ENCODE measurements around the gene LMOD3. TPM values are rescaled to one million over a fixed set of nuclear protein-coding genes. Genes with fewer than 3 reads are reported as not detected.
A peak's percentile ranks its signal among the peaks of the same experiment; 100 is the strongest.

LMOD3 gene
- total RNA-seq, 1 experiment from 2014 or later = not detected

DNA sequence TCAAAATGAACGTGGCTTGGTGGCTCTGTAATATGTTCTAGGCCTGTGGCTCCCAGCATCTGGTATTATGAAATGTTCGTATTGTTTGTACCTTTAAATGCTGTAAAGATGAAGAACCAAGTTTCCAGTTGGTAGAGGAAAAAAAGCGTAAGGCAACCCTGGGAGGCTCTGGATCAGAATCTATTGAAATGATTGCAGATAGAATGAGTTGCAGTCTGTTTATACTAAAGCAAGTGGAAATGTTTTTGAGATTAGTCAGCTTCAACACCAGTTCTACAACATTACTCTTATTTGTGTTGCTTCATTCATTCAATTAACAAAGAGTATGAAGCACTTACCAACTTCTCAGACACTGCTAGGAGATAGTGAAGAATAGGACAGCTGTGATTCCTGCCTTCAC is 32.4 kb downstream of the LMOD3 start:
- no TSS peak for BruUV-seq (replicated peaks)
- Histone ChIP-seq H3K9me3 (ENCODE audit: control insufficient read depth, insufficient read depth, low read depth, low read length) (no peaks in the 10 kb centered on the region), H3K4me1 (ENCODE audit: control insufficient read depth, insufficient read depth, low read length) (peaks cover 26% of the 10 kb centered on the region), H3K27me3 (ENCODE audit: control insufficient read depth, insufficient read depth, low read length) (no peaks in the 10 kb centered on the region), H3K36me3 (ENCODE audit: control insufficient read depth, insufficient read depth, low read length) (no peaks in the 10 kb centered on the region; the same call in none of the 2 replicates), H3K27ac (ENCODE audit: low read length) (no peak overlapping the region), H3K4me3 (ENCODE audit: low read depth in 2 of 2, low read length in 2 of 2) (no peak overlapping the region)
- ATAC-seq (no peak), DNase-seq (ENCODE audit: low read depth, low spot score) (no peak)
- intact Hi-C loops (cut with micrococcal nuclease; ENCODE audit: unreplicated experiment) = no loop called here
- ChIA-PET CTCF (no interaction called here), POLR2A (interaction anchor here (0.5 kb wide), 1 partner anchor 10 kb away, joined by 11 read pairs; the partner anchor contains the start of gene UBA3)
- in situ Hi-C loops (cut with HindIII; ENCODE audit: low pct_unique_long_range_greater_than_20kb, low sequenced_read_pairs) = no loop called here
- TF ChIP-seq, protein P1, sequence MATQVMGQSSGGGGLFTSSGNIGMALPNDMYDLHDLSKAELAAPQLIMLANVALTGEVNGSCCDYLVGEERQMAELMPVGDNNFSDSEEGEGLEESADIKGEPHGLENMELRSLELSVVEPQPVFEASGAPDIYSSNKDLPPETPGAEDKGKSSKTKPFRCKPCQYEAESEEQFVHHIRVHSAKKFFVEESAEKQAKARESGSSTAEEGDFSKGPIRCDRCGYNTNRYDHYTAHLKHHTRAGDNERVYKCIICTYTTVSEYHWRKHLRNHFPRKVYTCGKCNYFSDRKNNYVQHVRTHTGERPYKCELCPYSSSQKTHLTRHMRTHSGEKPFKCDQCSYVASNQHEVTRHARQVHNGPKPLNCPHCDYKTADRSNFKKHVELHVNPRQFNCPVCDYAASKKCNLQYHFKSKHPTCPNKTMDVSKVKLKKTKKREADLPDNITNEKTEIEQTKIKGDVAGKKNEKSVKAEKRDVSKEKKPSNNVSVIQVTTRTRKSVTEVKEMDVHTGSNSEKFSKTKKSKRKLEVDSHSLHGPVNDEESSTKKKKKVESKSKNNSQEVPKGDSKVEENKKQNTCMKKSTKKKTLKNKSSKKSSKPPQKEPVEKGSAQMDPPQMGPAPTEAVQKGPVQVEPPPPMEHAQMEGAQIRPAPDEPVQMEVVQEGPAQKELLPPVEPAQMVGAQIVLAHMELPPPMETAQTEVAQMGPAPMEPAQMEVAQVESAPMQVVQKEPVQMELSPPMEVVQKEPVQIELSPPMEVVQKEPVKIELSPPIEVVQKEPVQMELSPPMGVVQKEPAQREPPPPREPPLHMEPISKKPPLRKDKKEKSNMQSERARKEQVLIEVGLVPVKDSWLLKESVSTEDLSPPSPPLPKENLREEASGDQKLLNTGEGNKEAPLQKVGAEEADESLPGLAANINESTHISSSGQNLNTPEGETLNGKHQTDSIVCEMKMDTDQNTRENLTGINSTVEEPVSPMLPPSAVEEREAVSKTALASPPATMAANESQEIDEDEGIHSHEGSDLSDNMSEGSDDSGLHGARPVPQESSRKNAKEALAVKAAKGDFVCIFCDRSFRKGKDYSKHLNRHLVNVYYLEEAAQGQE (IDR thresholded peaks at IDR 0.05; ENCODE audit: insufficient read depth in 1 of 2, low read depth in 2 of 2, low read length in 1 of 2) = no peak
- TF ChIP-seq SIN3A (IDR thresholded peaks at IDR 0.05; ENCODE audit: borderline replicate concordance, insufficient read depth, low read depth, low read length) (no peak), TCF7L2 (IDR thresholded peaks at IDR 0.05; ENCODE audit: low read depth, low read length) (no peak), POLR2AphosphoS5 (IDR thresholded peaks at IDR 0.05; ENCODE audit: low read depth, low read length) (no peak)
- TF ChIP-seq, protein P2, sequence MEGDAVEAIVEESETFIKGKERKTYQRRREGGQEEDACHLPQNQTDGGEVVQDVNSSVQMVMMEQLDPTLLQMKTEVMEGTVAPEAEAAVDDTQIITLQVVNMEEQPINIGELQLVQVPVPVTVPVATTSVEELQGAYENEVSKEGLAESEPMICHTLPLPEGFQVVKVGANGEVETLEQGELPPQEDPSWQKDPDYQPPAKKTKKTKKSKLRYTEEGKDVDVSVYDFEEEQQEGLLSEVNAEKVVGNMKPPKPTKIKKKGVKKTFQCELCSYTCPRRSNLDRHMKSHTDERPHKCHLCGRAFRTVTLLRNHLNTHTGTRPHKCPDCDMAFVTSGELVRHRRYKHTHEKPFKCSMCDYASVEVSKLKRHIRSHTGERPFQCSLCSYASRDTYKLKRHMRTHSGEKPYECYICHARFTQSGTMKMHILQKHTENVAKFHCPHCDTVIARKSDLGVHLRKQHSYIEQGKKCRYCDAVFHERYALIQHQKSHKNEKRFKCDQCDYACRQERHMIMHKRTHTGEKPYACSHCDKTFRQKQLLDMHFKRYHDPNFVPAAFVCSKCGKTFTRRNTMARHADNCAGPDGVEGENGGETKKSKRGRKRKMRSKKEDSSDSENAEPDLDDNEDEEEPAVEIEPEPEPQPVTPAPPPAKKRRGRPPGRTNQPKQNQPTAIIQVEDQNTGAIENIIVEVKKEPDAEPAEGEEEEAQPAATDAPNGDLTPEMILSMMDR (IDR thresholded peaks at IDR 0.05) = no peak

DNA sequence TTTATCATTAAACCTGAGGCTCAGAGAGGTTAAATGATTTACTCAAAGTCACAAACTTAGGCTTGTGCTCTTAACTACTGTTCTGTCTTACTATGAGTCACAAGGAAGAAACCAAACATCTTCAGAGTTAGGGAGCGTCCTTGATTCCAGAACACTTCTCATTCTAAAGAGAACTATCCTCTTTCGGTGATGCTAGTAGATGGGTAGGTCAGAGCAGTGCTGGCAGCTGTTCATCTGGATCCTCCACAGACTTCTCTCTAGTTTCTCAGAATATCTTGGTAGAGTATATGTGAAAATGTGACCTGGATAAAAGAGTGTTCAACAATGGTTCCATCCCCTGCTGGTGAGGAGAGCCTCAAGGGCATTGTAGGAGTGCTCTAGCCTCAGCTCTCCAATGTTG is 34.3 kb downstream of the LMOD3 start:
- no peak for TF ChIP-seq POLR2AphosphoS5 (IDR thresholded peaks at IDR 0.05; ENCODE audit: low read depth, low read length)
- TF ChIP-seq, protein P1 (IDR thresholded peaks at IDR 0.05; ENCODE audit: insufficient read depth in 1 of 2, low read depth in 2 of 2, low read length in 1 of 2) = no peak
- TF ChIP-seq SIN3A (IDR thresholded peaks at IDR 0.05; ENCODE audit: borderline replicate concordance, insufficient read depth, low read depth, low read length) = no peak
- TF ChIP-seq TCF7L2 (IDR thresholded peaks at IDR 0.05; ENCODE audit: low read depth, low read length) = no peak
- TF ChIP-seq, protein P2 (IDR thresholded peaks at IDR 0.05) = no peak

More for the DNA sequence above, 34.3 kb downstream of the LMOD3 start:
- POLR2A ChIA-PET = no interaction called here
- DNase-seq (ENCODE audit: low read depth, low spot score) = no peak
- Histone ChIP-seq H3K27me3 (ENCODE audit: control insufficient read depth, insufficient read depth, low read length) (no peaks in the 10 kb centered on the region), H3K27ac (ENCODE audit: low read length) (peak overlapping the region; percentile 59), H3K4me3 (ENCODE audit: low read depth in 2 of 2, low read length in 2 of 2) (no peak overlapping the region), H3K36me3 (ENCODE audit: control insufficient read depth, insufficient read depth, low read length) (no peaks in the 10 kb centered on the region; the same call in none of the 2 replicates), H3K4me1 (ENCODE audit: control insufficient read depth, insufficient read depth, low read length) (peaks cover 37% of the 10 kb centered on the region), H3K9me3 (ENCODE audit: control insufficient read depth, insufficient read depth, low read depth, low read length) (no peaks in the 10 kb centered on the region)
- no TSS peak for BruUV-seq (replicated peaks)
- intact Hi-C loops (cut with micrococcal nuclease; ENCODE audit: unreplicated experiment) = no loop called here
- no peak for ATAC-seq
- in situ Hi-C loops (cut with HindIII; ENCODE audit: low pct_unique_long_range_greater_than_20kb, low sequenced_read_pairs) = no loop called here
- CTCF ChIA-PET = no interaction called here
